ENCODE data around the gene RABEPK.

DNA sequence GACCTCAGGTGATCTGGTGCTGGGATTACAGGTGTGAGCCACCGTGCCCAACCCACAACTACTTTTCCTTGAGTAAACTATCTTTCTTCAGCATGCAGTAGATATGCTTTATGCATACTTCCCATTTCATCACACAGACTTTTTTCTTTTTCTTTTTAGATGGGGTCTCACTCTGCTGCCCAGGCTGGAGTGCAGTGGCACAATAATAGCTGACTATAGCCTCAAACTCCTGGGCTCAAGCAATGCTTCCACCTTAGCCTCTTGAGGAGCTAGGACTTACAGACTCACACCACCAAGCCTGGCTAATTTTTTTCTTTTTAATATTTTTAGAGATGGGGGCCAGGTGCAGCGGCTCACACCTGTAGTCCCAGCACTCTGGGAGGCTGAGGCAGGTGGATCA lies 33.6 kb upstream of the RABEPK start:
- TF ChIP-seq CTCF (IDR thresholded peaks at IDR 0.05; ENCODE audit: low read depth, low read length, missing input control): no peak
- TF ChIP-seq TAF1 (conservative IDR thresholded peaks at IDR 0.05): no peak
- TF ChIP-seq ATF3 (IDR thresholded peaks at IDR 0.05): no peak
- no peak for TF ChIP-seq FOXA1 (IDR thresholded peaks at IDR 0.05)
- no peak for TF ChIP-seq HNF4G (IDR thresholded peaks at IDR 0.05)
- TF ChIP-seq JUND (IDR thresholded peaks at IDR 0.05): no peak
